Superior temporal gyrus (tissue), 1 donor: ENCODE data around the gene TBC1D20.
A peak's percentile ranks its signal among the peaks of the same experiment; 100 is the strongest.
"Not testable (repeated sequence)": the region's sequence is repeated elsewhere in the genome, so short reads cannot be mapped to it uniquely, and the experiment has no call there.

Experiments
- DNase-seq: peaks from one replicate; pipeline ENCODE4 v3.0.0-alpha.2; 2016; ENCODE audit errors: extremely low spot score

Gene TBC1D20

GRCh38 chr20:401682-402495 lies 60.4 kb downstream of the TBC1D20 start:
- DNase-seq = no peak

GRCh38 chr20:400454-401275 lies 61.7 kb downstream of the TBC1D20 start:
- peak; percentile 56 for DNase-seq

GRCh38 chr20:400128-400453 lies 62.2 kb downstream of the TBC1D20 start:
- no peak for DNase-seq

- no peak for DNase-seq
Observed at GRCh38 chr20:399182-399707, 63.1 kb downstream of the TBC1D20 start.

- DNase-seq = no peak
Observed at GRCh38 chr20:397432-398237, 64.7 kb downstream of the TBC1D20 start.

- DNase-seq = no peak
Observed at GRCh38 chr20:396619-397431, 65.5 kb downstream of the TBC1D20 start.

GRCh38 chr20:396252-396618 lies 66.1 kb downstream of the TBC1D20 start:
- DNase-seq = no peak

- not testable (repeated sequence) for DNase-seq
Observed at GRCh38 chr20:393296-393695, 69.0 kb downstream of the TBC1D20 start.

- DNase-seq = no peak
Observed at GRCh38 chr20:391041-391711, 71.2 kb downstream of the TBC1D20 start.

GRCh38 chr20:389220-389619 lies 73.1 kb downstream of the TBC1D20 start:
- no peak for DNase-seq

GRCh38 chr20:388034-388994 lies 74.0 kb downstream of the TBC1D20 start:
- DNase-seq = no peak

- no peak for DNase-seq
Observed at GRCh38 chr20:387520-387919, 74.8 kb downstream of the TBC1D20 start.

GRCh38 chr20:386634-387033 lies 75.7 kb downstream of the TBC1D20 start:
- not testable (repeated sequence) for DNase-seq
